CD8-positive, alpha-beta memory T cell (primary cell): Measurements from ENCODE around the gene CHRM4. TPM values are rescaled to one million over a fixed set of nuclear protein-coding genes. Genes with fewer than 3 reads are reported as not detected.

Source experiments
- CTCF ChIA-PET: fragments of 350-600 bp; sonication (Branson Sonifier 250); formaldehyde crosslinking; loops from one replicate; lab custom pipeline; 2021; ENCODE audit warnings: antibody characterized with exemption; lab: Charles Lee
- POLR2A ChIA-PET: fragments of 350-600 bp; sonication (Branson Sonifier 250); formaldehyde crosslinking; loops from one replicate; lab custom pipeline; 2021; ENCODE audit warnings: antibody characterized with exemption; lab: Charles Lee
- DNase-seq, 5 donors: peaks; one replicate each; pipeline versions ENCODE4 v3.0.0 to v3.0.0-alpha.2; 2020 to 2022; ENCODE audit warnings: mixed read lengths in 1 of 5
- H3K27ac ChIP-seq: one replicate; pipeline ENCODE4 v1.7.0; 2013; ENCODE audit warnings: low read depth, mild to moderate bottlenecking, low read length, moderate library complexity
- H3K27me3 ChIP-seq: 2 replicates; pipeline ENCODE4 v1.7.0; 2013; ENCODE audit warnings: low read length, mild to moderate bottlenecking; ENCODE audit not compliant: insufficient read depth, poor library complexity, severe bottlenecking
- H3K36me3 ChIP-seq: 2 replicates; pipeline ENCODE4 v1.7.0; 2013; ENCODE audit warnings: mild to moderate bottlenecking, low read length, moderate library complexity; ENCODE audit not compliant: insufficient read depth
- H3K4me1 ChIP-seq: 2 replicates; pipeline ENCODE4 v1.7.0; 2013; ENCODE audit warnings: mild to moderate bottlenecking, low read length, moderate library complexity; ENCODE audit not compliant: insufficient read depth
- H3K4me3 ChIP-seq: 2 replicates; pipeline ENCODE4 v1.7.0; 2013; ENCODE audit warnings: mild to moderate bottlenecking, low read length
- H3K9me3 ChIP-seq: 2 replicates; pipeline ENCODE4 v1.7.0; 2013; ENCODE audit warnings: mild to moderate bottlenecking, low read length
- H3K27ac Mint-ChIP-seq, 8 donors: one replicate each; pipeline ENCODE4 v1.8.0; 2020 to 2021; ENCODE audit warnings: mixed read lengths in 8 of 8, mild to moderate bottlenecking in 6 of 8, inconsistent platforms in 3 of 8, moderate library complexity in 3 of 8
- H3K27me3 Mint-ChIP-seq, 2 donors: one replicate each; pipeline ENCODE4 v1.8.0; 2020 to 2021; ENCODE audit warnings: mixed read lengths in 2 of 2, mild to moderate bottlenecking in 1 of 2, moderate library complexity in 1 of 2
- H3K36me3 Mint-ChIP-seq, 3 donors: one replicate each; pipeline ENCODE4 v1.8.0; 2020 to 2021; ENCODE audit warnings: mixed read lengths in 3 of 3, inconsistent platforms in 1 of 3, mild to moderate bottlenecking in 1 of 3
- H3K4me1 Mint-ChIP-seq, 3 donors: one replicate each; pipeline ENCODE4 v1.8.0; 2020 to 2021; ENCODE audit warnings: mixed read lengths in 3 of 3, inconsistent platforms in 1 of 3, mild to moderate bottlenecking in 1 of 3
- H3K4me3 Mint-ChIP-seq, 7 donors: one replicate each; pipeline ENCODE4 v1.8.0; 2020 to 2021; ENCODE audit warnings: mixed read lengths in 7 of 7, mild to moderate bottlenecking in 6 of 7, moderate library complexity in 4 of 7, inconsistent platforms in 2 of 7
- H3K9me3 Mint-ChIP-seq, 5 donors: one replicate each; pipeline ENCODE4 v1.8.0; 2020 to 2022; ENCODE audit warnings: mixed read lengths in 5 of 5, mild to moderate bottlenecking in 3 of 5, moderate library complexity in 2 of 5, inconsistent platforms in 1 of 5
- polyA plus RNA-seq: library from polyadenylated mRNA; unstranded; fragments of 300-500 nt; fragmentation: Illumina TruSeq; gene quantifications from one replicate; pipeline ENCODE4 v1.2.3, GENCODE V29; 2021
- total RNA-seq, 2 experiments: library from RNA; stranded (reverse); gene quantifications; one replicate each; pipeline ENCODE4 v1.2.3, GENCODE V29; 2021

Gene CHRM4
- not detected for total RNA-seq
- 0.63 TPM for polyA plus RNA-seq

DNA sequence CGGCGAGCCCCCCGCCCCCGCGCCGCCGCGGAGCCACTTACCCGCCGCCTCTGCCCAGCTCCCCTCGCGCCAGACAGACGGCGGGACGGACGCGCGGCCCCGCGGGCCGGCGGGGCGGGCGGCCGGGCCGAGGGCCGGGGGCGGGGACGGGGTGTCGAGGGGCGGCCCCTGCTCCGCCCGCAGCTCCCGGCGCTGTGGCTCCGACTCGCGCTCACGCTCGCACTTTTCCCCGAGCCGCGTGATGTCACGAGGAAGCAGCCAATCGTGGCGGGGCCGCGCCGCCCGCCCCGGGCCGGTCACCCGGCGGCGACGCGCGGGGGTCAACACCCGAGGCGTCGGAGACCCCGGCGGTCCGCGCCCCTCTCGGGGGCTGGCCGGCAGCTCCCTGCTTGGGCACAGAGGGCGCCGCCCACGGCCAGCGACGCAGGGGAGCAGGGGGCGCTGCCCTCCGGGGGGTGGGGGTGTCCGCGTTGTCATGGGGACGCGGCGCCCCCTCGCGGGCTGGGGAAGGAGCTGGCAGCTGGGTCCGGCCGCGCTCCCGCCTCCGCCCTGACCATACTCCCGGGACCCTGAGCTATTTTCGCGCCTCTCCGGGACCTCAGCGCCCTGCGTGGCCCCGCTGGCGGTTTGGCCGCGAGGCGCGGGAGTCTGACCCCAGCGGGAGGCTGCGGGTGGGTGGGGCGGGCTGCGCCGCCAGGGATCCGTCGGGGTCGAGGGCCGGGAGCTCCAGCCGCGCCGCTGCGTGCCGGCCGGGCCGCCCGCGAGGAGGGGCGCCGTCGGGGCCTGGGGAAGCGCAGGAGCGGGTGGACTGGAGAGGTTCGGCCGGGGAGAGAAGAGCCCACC lies at the start of gene CHRM4:
Gene CHRM4, minus strand, starts transcription at position 199 of the 843 bp plus-strand sequence. CDS start 5,219 bp downstream, outside the sequence.
- Mint-ChIP-seq H3K27ac (peak within 1 kb of the TSS in 1 of 8 donors; percentile 67), H3K4me3 (peak within 1 kb of the TSS; percentile 28 to 76 (median 71)), H3K4me1 (peaks cover 26 to 41% (median 29%) of the 10 kb centered on the region in 3 donors), H3K27me3 (peaks cover 45 to 53% of the 10 kb centered on the region in 2 donors), H3K36me3 (peaks cover 0 to 7% (median 0%) of the 10 kb centered on the region in 3 donors), H3K9me3 (peaks cover 0 to 2% (median 0%) of the 10 kb centered on the region in 5 donors)
- ChIA-PET POLR2A (interaction anchor here (0.6 to 0.8 kb wide), 2 partner anchors 31 to 227 kb away, joined by 3 to 4 read pairs; no protein-coding TSS in a partner anchor), CTCF (interaction anchor here (1.0 to 1.8 kb wide), 3 partner anchors 9 to 43 kb away, joined by 4 to 7 read pairs (median 6); no protein-coding TSS in a partner anchor)
- no peaks in the 10 kb centered on the region for H3K9me3 ChIP-seq
- DNase-seq, result no peak
- no peak within 1 kb of the TSS for H3K27ac ChIP-seq
- H3K36me3 ChIP-seq, result no peaks in the 10 kb centered on the region
- H3K4me1 ChIP-seq, result peaks cover 22% of the 10 kb centered on the region
- no peak within 1 kb of the TSS for H3K4me3 ChIP-seq
- peaks cover 30% of the 10 kb centered on the region for H3K27me3 ChIP-seq

DNA sequence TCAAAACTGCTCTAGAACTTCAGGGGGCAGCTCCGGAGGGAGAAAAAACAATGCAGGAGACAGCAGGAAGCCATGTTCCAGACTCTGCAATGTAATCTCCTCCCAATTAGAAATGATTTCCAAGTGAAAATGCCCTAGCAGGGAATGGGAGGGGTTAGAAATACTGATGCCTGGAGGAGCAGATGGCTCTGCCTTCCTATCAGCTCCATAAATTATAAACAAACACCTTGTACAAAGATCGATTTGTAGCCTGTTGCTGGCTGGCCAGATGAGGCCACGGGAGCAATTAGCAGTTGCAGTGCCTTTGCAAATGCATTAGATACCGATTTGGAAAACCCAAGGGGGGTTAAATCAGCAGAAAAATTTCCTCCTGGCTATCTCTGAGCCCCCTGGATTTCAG lies 46.6 kb upstream of the CHRM4 start:
- peaks cover 0 to 3% (median 0%) of the 10 kb centered on the region in 3 donors for H3K4me1 Mint-ChIP-seq
- H3K27me3 Mint-ChIP-seq, result no peaks in the 10 kb centered on the region
- Histone ChIP-seq H3K36me3 (peaks cover 17% of the 10 kb centered on the region), H3K27ac (no peak overlapping the region), H3K27me3 (no peaks in the 10 kb centered on the region), H3K9me3 (no peaks in the 10 kb centered on the region), H3K4me1 (no peaks in the 10 kb centered on the region), H3K4me3 (no peak overlapping the region)
- H3K27ac Mint-ChIP-seq, result no peak overlapping the region
- no peak overlapping the region for H3K4me3 Mint-ChIP-seq
- no peaks in the 10 kb centered on the region for H3K9me3 Mint-ChIP-seq
- DNase-seq, result no peak
- ChIA-PET POLR2A (no interaction called here), CTCF (no interaction called here)
- peaks cover 8 to 73% (median 19%) of the 10 kb centered on the region in 3 donors for H3K36me3 Mint-ChIP-seq

DNA sequence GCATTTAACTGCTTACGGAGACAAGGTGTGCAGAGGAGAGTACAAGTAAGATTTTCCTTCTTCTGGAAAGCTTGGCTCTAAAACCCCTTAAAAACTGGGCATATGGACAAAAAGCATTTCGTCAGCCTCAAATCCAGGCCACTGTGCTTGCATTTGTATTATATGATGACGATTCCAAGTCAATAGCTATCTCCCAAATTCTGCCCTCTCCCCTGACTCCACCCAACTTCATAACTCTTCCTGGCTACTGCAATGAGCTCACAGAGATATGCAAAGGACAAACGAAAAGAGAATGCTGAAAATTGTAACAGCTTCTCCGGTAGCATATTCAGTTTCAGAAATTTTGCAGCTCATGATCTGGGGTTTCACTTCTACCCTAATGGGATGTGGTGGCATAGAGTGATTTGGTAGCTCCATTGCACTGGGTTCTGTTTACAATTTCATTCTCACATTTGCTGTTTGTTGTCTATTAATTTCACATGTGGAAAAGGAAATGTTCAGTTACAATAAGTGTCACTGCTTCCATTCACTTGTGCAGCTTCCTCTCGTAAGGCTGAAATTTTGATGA lies 45.6 kb upstream of the CHRM4 start:
- POLR2A ChIA-PET, result interaction anchor here (0.7 kb wide), 1 partner anchor 17 kb away, joined by 3 read pairs; no protein-coding TSS in a partner anchor
- H3K27ac Mint-ChIP-seq, result no peak overlapping the region

DNA sequence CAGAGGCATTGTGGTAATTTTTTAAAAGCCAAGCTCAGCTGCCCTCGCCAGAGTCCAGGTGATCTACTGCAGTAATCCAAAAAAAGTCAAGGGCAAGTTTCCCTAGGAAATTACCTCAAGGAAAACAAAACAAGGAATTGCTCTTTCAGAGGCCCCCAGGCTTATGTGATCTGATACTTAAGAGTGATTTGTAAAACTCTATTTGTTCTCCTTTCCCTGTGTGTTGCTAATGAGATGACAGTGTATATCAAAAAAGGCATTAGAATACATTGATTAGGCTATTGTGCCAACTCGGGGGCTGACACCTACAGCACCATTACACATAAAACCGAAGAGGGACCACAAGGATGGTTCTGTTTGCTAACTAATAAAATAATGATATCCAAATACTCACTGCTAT lies 44.5 kb upstream of the CHRM4 start:
- no peak overlapping the region for H3K4me3 ChIP-seq
- H3K4me1 ChIP-seq, result no peaks in the 10 kb centered on the region
- POLR2A ChIA-PET, result no interaction called here
- CTCF ChIA-PET, result interaction anchor here (0.6 to 1.9 kb wide), 2 partner anchors 14 to 121 kb away, joined by 3 to 5 read pairs; no protein-coding TSS in a partner anchor
- DNase-seq, result no peak
- Mint-ChIP-seq H3K36me3 (peaks cover 4 to 76% (median 20%) of the 10 kb centered on the region in 3 donors), H3K4me1 (peaks cover 0 to 3% (median 0%) of the 10 kb centered on the region in 3 donors), H3K4me3 (no peak overlapping the region), H3K27me3 (no peaks in the 10 kb centered on the region), H3K9me3 (no peaks in the 10 kb centered on the region), H3K27ac (peak overlapping the region in 2 of 8 donors; percentile 9 to 58)
- no peak overlapping the region for H3K27ac ChIP-seq
- H3K36me3 ChIP-seq, result peaks cover 23% of the 10 kb centered on the region
- H3K27me3 ChIP-seq, result no peaks in the 10 kb centered on the region
- no peaks in the 10 kb centered on the region for H3K9me3 ChIP-seq

More for the DNA sequence above, 45.6 kb upstream of the CHRM4 start:
- H3K27ac ChIP-seq, result no peak overlapping the region
- DNase-seq, result no peak
- Mint-ChIP-seq H3K36me3 (peaks cover 4 to 73% (median 13%) of the 10 kb centered on the region in 3 donors), H3K27me3 (no peaks in the 10 kb centered on the region), H3K4me3 (no peak overlapping the region), H3K9me3 (no peaks in the 10 kb centered on the region), H3K4me1 (peaks cover 0 to 3% (median 0%) of the 10 kb centered on the region in 3 donors)
- no peak overlapping the region for H3K4me3 ChIP-seq
- CTCF ChIA-PET, result no interaction called here
- no peaks in the 10 kb centered on the region for H3K9me3 ChIP-seq
- H3K4me1 ChIP-seq, result no peaks in the 10 kb centered on the region
- no peaks in the 10 kb centered on the region for H3K27me3 ChIP-seq
- H3K36me3 ChIP-seq, result peaks cover 20% of the 10 kb centered on the region

DNA sequence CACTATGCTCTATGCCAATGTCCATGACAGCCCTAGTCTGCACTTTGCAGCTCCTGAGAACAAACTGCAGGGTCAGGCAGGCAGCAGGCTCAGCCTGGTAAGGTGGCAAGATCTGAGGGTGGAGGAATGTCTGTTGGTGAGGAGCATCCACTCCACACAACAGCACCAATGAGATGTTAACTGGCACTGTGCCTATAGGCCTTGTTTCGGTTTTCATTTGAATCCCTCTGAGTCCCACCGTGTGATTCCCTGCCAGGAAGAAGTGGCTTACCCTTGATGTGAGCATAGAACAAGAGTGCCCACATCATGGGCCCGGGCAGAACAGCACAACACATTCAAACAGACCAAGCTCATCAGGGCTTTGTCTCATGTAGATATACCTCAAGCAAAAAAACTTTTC lies 44.1 kb upstream of the CHRM4 start:
- Mint-ChIP-seq H3K9me3 (no peaks in the 10 kb centered on the region), H3K27me3 (no peaks in the 10 kb centered on the region), H3K36me3 (peaks cover under 1 to 77% (median 17%) of the 10 kb centered on the region in 3 donors), H3K4me1 (peaks cover 0 to 3% (median 0%) of the 10 kb centered on the region in 3 donors), H3K27ac (peak overlapping the region in 1 of 8 donors; percentile 58), H3K4me3 (no peak overlapping the region)
- ChIA-PET CTCF (interaction anchor here (0.6 to 1.9 kb wide), 2 partner anchors 14 to 121 kb away, joined by 3 to 5 read pairs; no protein-coding TSS in a partner anchor), POLR2A (no interaction called here)
- Histone ChIP-seq H3K36me3 (peaks cover 28% of the 10 kb centered on the region), H3K4me3 (no peak overlapping the region), H3K4me1 (no peaks in the 10 kb centered on the region), H3K27ac (no peak overlapping the region), H3K9me3 (no peaks in the 10 kb centered on the region), H3K27me3 (no peaks in the 10 kb centered on the region)
- no peak for DNase-seq

DNA sequence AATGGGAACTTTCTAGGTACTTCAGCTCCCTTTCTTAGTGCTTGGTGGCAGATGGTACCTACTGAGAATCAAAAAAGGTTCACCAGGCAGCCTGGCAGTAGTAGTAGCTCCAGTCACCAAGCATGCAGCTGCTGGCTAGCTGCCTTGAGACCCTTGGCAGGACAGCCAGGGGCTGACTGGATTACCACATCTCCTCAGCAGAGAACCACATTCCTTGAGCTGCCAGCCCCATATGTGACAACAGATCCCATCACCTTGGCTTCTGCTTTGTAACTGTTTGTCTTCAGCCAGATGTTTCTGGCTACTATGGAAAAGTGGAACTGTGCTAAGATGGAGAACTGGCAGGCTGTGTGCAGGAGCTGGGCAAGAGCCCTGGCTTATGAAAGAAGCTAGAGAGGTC lies 39.6 kb upstream of the CHRM4 start:
- Mint-ChIP-seq H3K36me3 (peaks cover 5 to 94% (median 20%) of the 10 kb centered on the region in 3 donors), H3K4me1 (no peaks in the 10 kb centered on the region), H3K9me3 (no peaks in the 10 kb centered on the region), H3K27ac (no peak overlapping the region), H3K27me3 (peaks cover 0 to 1% of the 10 kb centered on the region in 2 donors), H3K4me3 (no peak overlapping the region)
- Histone ChIP-seq H3K27ac (no peak overlapping the region), H3K9me3 (no peaks in the 10 kb centered on the region), H3K4me1 (no peaks in the 10 kb centered on the region), H3K27me3 (no peaks in the 10 kb centered on the region), H3K36me3 (peaks cover 28% of the 10 kb centered on the region), H3K4me3 (no peak overlapping the region)
- ChIA-PET CTCF (no interaction called here), POLR2A (no interaction called here)
- no peak for DNase-seq

DNA sequence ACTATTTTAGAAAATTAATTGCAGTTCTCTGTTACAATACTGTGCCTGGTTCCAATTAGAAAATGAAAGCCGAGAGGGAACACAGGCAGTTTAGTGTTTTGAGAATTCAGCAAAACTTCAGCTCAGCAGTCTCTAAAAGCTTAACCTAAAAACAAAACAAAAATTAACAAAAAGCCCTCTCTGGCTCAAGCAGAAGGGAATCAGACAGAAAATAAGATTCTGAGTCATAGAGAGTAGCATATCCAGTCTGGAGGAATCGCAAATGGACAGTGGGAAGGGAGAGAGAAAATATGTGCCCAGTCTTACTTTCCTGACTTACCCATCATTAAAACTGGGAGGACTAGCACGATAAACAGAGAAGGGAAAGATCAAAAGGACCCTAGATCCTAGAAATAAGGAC lies 38.1 kb upstream of the CHRM4 start:
- H3K36me3 ChIP-seq, result peaks cover 26% of the 10 kb centered on the region
- no peaks in the 10 kb centered on the region for H3K9me3 Mint-ChIP-seq
- H3K4me1 Mint-ChIP-seq, result no peaks in the 10 kb centered on the region
- no peak overlapping the region for H3K27ac Mint-ChIP-seq
- DNase-seq, result no peak
- H3K36me3 Mint-ChIP-seq, result peaks cover 5 to 86% (median 20%) of the 10 kb centered on the region in 3 donors
- no peak overlapping the region for H3K4me3 ChIP-seq
- H3K27me3 Mint-ChIP-seq, result peaks cover 0 to 1% of the 10 kb centered on the region in 2 donors
- H3K4me1 ChIP-seq, result no peaks in the 10 kb centered on the region
- ChIA-PET POLR2A (no interaction called here), CTCF (no interaction called here)
- no peaks in the 10 kb centered on the region for H3K9me3 ChIP-seq
- H3K4me3 Mint-ChIP-seq, result no peak overlapping the region
- no peaks in the 10 kb centered on the region for H3K27me3 ChIP-seq
- H3K27ac ChIP-seq, result no peak overlapping the region

DNA sequence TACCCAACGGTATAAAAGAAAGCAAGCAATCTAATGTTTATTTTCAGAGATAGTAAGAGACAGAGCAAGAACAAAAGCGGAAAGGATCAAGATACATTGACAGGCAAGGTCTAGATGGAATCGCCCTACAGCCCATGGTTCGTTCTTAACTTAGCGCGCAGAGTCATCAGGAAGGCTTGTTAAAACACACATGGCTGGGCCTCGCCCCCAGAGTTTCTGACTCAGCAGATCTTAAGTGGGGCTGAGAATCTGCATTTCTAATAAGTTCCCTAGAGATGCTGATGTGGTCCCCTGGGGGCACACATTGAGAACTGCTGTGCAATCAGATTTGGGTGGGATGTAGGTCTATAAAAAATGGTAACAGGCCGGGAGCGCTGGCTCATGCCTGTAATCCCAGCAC lies 35.8 kb upstream of the CHRM4 start:
- no peak overlapping the region for H3K4me3 ChIP-seq
- H3K4me1 Mint-ChIP-seq, result no peaks in the 10 kb centered on the region
- H3K4me3 Mint-ChIP-seq, result no peak overlapping the region
- DNase-seq, result no peak
- no peaks in the 10 kb centered on the region for H3K27me3 ChIP-seq
- POLR2A ChIA-PET, result no interaction called here
- CTCF ChIA-PET, result no interaction called here
- peaks cover 0 to 1% of the 10 kb centered on the region in 2 donors for H3K27me3 Mint-ChIP-seq
- peaks cover 10% of the 10 kb centered on the region for H3K36me3 ChIP-seq
- H3K9me3 ChIP-seq, result no peaks in the 10 kb centered on the region
- H3K4me1 ChIP-seq, result no peaks in the 10 kb centered on the region
- H3K36me3 Mint-ChIP-seq, result peaks cover 5 to 79% (median 22%) of the 10 kb centered on the region in 3 donors
- no peak overlapping the region for H3K27ac Mint-ChIP-seq
- no peaks in the 10 kb centered on the region for H3K9me3 Mint-ChIP-seq
- no peak overlapping the region for H3K27ac ChIP-seq
